HL-60 (cell line): ENCODE measurements around the gene HYAL2.

ENCODE experiments used
- CTCF ChIP-seq: IDR thresholded peaks from one replicate; pipeline ENCODE4 v1.5.1; 2011; ENCODE audit warnings: low read length, control low read depth, inconsistent platforms; ENCODE audit not compliant: insufficient read depth
- POLR2AphosphoS5 ChIP-seq: IDR thresholded peaks from 2 replicates; pipeline ENCODE4 v1.6.1; 2012; ENCODE audit warnings: low read depth
- REST ChIP-seq: IDR thresholded peaks from 2 replicates; pipeline ENCODE4 v1.6.1; 2012; ENCODE audit warnings: low read depth; ENCODE audit not compliant: insufficient replicate concordance

- TF ChIP-seq CTCF (no peak), POLR2AphosphoS5 (no peak), REST (no peak)
These were observed 45.8 kb downstream of the HYAL2 start for GRCh38 chr3:50276762-50277101.
